Keratinocyte (primary cell): ENCODE results near the gene SLC1A2. TPM values are rescaled to one million over a fixed set of nuclear protein-coding genes. Genes with fewer than 3 reads are reported as not detected.

Experiments used
- DNase-seq: peaks from one replicate; pipeline ENCODE4 v3.0.0-alpha.2; 2011; ENCODE audit warnings: low read depth, missing footprints, low spot score
- FAIRE-seq: peaks from 2 replicates; lab custom pipeline; 2011; peaks lifted over from hg19 to GRCh38; lab: Jason Lieb, UNC
- H2AFZ ChIP-seq: 2 replicates; pipeline ENCODE4 v1.6.0; 2012; ENCODE audit warnings: low read length, control low read depth, inconsistent platforms; ENCODE audit not compliant: control insufficient read depth
- H3K27ac ChIP-seq: 2 replicates; pipeline ENCODE4 v1.5.1; 2011; ENCODE audit warnings: low read length; ENCODE audit not compliant: control insufficient read depth, insufficient read depth
- H3K27me3 ChIP-seq: 3 replicates; pipeline ENCODE4 v1.6.0; 2011; ENCODE audit warnings: low read length; ENCODE audit not compliant: control insufficient read depth, insufficient read depth; ENCODE audit errors: extremely low read depth
- H3K36me3 ChIP-seq, 2 experiments: 2 replicates in 1 of 2; 3 replicates in 1 of 2; pipeline ENCODE4 v1.5.1; 2011; ENCODE audit warnings: low read length in 2 of 2, mild to moderate bottlenecking in 1 of 2; ENCODE audit not compliant: control insufficient read depth in 2 of 2, insufficient read depth in 2 of 2; ENCODE audit errors: extremely low read depth in 1 of 2
- H3K4me1 ChIP-seq: 3 replicates; pipeline ENCODE4 v1.5.1; 2011; ENCODE audit warnings: low read length; ENCODE audit not compliant: control insufficient read depth, insufficient read depth; ENCODE audit errors: extremely low read depth
- H3K4me2 ChIP-seq: 3 replicates; pipeline ENCODE4 v1.6.0; 2011; ENCODE audit warnings: low read depth, low read length; ENCODE audit not compliant: control insufficient read depth, insufficient read depth; ENCODE audit errors: extremely low read depth
- H3K4me3 ChIP-seq, 3 experiments: fragments of 200-600 bp in 1 of 3; sonication (generic) in 1 of 3; 2 replicates in 2 of 3; 3 replicates in 1 of 3; pipeline ENCODE4 v1.5.1; 2011 to 2016; ENCODE audit warnings: low read length in 3 of 3, mild to moderate bottlenecking in 3 of 3, control low read depth in 2 of 3, inconsistent platforms in 1 of 3, low read depth in 1 of 3, mixed read lengths in 1 of 3, mixed run types in 1 of 3, moderate library complexity in 1 of 3; ENCODE audit not compliant: control insufficient read depth in 2 of 3, insufficient read depth in 2 of 3; ENCODE audit errors: extremely low read depth in 1 of 3
- H3K79me2 ChIP-seq: 2 replicates; pipeline ENCODE4 v1.6.0; 2012; ENCODE audit warnings: low read length; ENCODE audit not compliant: control insufficient read depth, insufficient read depth
- H3K9ac ChIP-seq: 3 replicates; pipeline ENCODE4 v1.6.0; 2011; ENCODE audit warnings: low read length; ENCODE audit not compliant: control insufficient read depth, insufficient read depth; ENCODE audit errors: extremely low read depth
- H3K9me1 ChIP-seq: 3 replicates; pipeline ENCODE4 v1.6.0; 2011; ENCODE audit warnings: low read length; ENCODE audit not compliant: control insufficient read depth, insufficient read depth; ENCODE audit errors: extremely low read depth
- H3K9me3 ChIP-seq: 2 replicates; pipeline ENCODE4 v1.5.1; 2012; ENCODE audit warnings: low read depth, low read length; ENCODE audit not compliant: control insufficient read depth
- H4K20me1 ChIP-seq: 3 replicates; pipeline ENCODE4 v1.6.0; 2011; ENCODE audit warnings: low read length; ENCODE audit not compliant: control insufficient read depth, insufficient read depth; ENCODE audit errors: extremely low read depth
- CTCF ChIP-seq, 3 experiments: IDR thresholded peaks in 1 of 3; conservative IDR thresholded peaks in 1 of 3; optimal IDR thresholded peaks in 1 of 3; 2 replicates in 2 of 3; 3 replicates in 1 of 3; pipeline versions ENCODE3 to v1.5.1; 2011; ENCODE audit warnings: low read length in 3 of 3, mild to moderate bottlenecking in 3 of 3, moderate library complexity in 2 of 3, control low read depth in 1 of 3, inconsistent platforms in 1 of 3; ENCODE audit not compliant: insufficient read depth in 2 of 3; ENCODE audit errors: extremely low read depth in 1 of 3
- EZH2 ChIP-seq: IDR thresholded peaks from one replicate; pipeline ENCODE4 v1.6.1; 2012; ENCODE audit warnings: inconsistent platforms, mild to moderate bottlenecking, low read length, moderate library complexity
- dilution Hi-C: fragments of 300-500 bp; cut with MboI; formaldehyde crosslinking; loops from one replicate; pipeline ENCODE4 v1.7.0; 2020; ENCODE audit warnings: low sequenced_read_pairs; ENCODE audit not compliant: extremely low pct_ligation_motif_present
- polyA plus RNA-seq, 5 experiments: library from polyadenylated mRNA; depleted of rRNA in 3 of 5; stranded (reverse) in 3 of 5; stranded (forward) in 1 of 5; unstranded in 1 of 5; fragments of >200 nt; gene quantifications; 1 replicate in 1 of 5; 2 replicates in 3 of 5; 3 replicates in 1 of 5; pipeline versions ENCODE4 v1.2.1 to v1.2.3, GENCODE V29; 2011 to 2012; ENCODE audit warnings: missing spikeins in 2 of 5, low read depth in 1 of 5, low replicate concordance in 1 of 5

The SLC1A2 gene
- polyA plus RNA-seq, 1 donor (not counting 4 experiments of a cell fraction or from before 2014, with no cell fraction given), result under 0.01 TPM

DNA sequence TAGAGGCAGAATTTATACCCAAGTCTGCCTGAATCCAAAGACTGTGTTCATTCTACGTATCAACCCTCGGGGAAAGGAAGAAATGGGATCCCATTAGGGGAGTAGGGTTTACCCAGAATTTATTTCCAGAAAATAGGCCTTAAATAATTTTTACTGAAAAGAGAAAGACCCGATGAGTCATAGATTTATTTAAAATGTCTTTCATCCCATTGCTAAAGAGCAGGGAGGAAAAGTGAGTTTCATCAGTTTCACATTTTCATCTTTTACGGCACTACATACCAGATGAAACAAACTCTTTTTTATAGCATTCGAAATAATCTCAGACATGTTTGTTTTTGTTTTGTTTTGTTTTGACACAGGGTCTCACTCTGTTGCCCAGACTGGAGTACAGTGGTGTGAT lies 31.3 kb downstream of the SLC1A2 start:
- peaks cover 7% of the 10 kb centered on the region for H3K27me3 ChIP-seq
- H3K9me1 ChIP-seq, result no peaks in the 10 kb centered on the region
- no peaks in the 10 kb centered on the region for H3K36me3 ChIP-seq
- H3K79me2 ChIP-seq, result no peaks in the 10 kb centered on the region
- no peak for DNase-seq
- no peak overlapping the region for H3K27ac ChIP-seq
- FAIRE-seq, result no peak
- no peaks in the 10 kb centered on the region for H3K9me3 ChIP-seq
- no peak overlapping the region for H3K9ac ChIP-seq
- TF ChIP-seq CTCF (optimal IDR thresholded peaks at IDR 0.05 in 1 of 3, IDR thresholded peaks at IDR 0.05 in 1 of 3, conservative IDR thresholded peaks at IDR 0.05 in 1 of 3; ENCODE audit: extremely low read depth in 1 of 3, insufficient read depth in 2 of 3, low read length in 3 of 3) (no peak), EZH2 (no peak)
- dilution Hi-C loops, result no loop called here
- H3K4me3 ChIP-seq, result no peak overlapping the region
- no peak overlapping the region for H2AFZ ChIP-seq
- no peak overlapping the region for H3K4me2 ChIP-seq
- H3K4me1 ChIP-seq, result peaks cover 15% of the 10 kb centered on the region
- H4K20me1 ChIP-seq, result no peaks in the 10 kb centered on the region

DNA sequence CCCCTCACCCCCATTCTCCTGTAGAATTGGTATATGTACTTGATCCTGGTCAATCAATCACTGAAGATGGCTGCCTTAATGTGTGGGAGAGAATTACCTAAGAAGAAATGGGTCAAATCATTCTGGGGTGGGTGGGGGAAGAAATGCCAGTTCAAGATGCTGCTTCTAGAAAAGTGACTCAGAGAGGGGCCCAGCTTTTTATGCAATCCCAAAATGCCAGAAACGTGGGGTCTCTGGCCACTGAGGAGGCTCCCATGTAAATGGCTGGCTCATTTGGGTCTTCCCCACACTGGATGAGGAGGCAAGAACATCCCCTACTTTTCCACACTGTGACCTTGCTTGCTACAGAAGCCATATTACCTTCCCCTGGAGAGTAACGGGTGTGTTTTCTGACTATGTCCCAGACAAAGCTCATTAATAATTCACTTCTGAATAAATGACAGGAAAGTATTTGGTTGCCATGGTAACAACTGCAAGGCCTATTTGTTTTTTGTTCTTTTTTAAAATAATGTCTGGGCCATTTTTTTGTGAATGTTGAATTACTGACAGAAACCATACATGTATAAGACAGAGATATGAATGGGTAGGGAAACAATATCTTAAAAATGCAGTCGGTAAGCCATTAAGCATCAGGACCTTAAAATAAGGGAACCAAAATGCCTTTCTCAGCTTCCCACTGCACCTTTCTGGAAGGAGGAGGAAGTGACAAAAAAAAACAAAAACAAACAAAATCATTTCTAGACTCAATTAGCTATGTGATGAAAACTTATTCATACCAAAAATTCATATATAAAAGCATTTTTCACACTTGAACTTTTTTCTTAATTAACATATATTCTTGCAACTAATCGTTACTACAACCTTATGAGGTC lies 32.0 kb downstream of the SLC1A2 start:
- dilution Hi-C loops, result no loop called here
- H3K9ac ChIP-seq, result no peak overlapping the region
- TF ChIP-seq EZH2, result no peak
- H3K4me1 ChIP-seq, result peaks cover 15% of the 10 kb centered on the region
- no peaks in the 10 kb centered on the region for H3K36me3 ChIP-seq
- no peaks in the 10 kb centered on the region for H3K9me3 ChIP-seq
- no peak overlapping the region for H3K27ac ChIP-seq
- no peak overlapping the region for H3K4me2 ChIP-seq
- no peaks in the 10 kb centered on the region for H3K27me3 ChIP-seq
- no peak for DNase-seq
- no peaks in the 10 kb centered on the region for H3K79me2 ChIP-seq
- H3K4me3 ChIP-seq, result no peak overlapping the region
- FAIRE-seq, result no peak
- H4K20me1 ChIP-seq, result no peaks in the 10 kb centered on the region
- H2AFZ ChIP-seq, result no peak overlapping the region
- H3K9me1 ChIP-seq, result no peaks in the 10 kb centered on the region
